HUDEP-2 (cell line): ENCODE results near the gene SIGLEC8.

Experiments
- DNase-seq, 76 experiments: peaks; one replicate each; lab custom pipeline; 2025; ENCODE audit not compliant: unreplicated experiment in 76 of 76; lab: John Stamatoyannopoulos, UW

The SIGLEC8 gene

GRCh38 chr19:51410950-51411748 is 47.1 kb downstream of the SIGLEC8 start:
- DNase-seq = no peak

- DNase-seq = peak in 44 of 76 experiments; percentile 4 to 68 (median 34)
Observed at GRCh38 chr19:51407511-51408131, 50.6 kb downstream of the SIGLEC8 start.

GRCh38 chr19:51402117-51402516 is 56.1 kb downstream of the SIGLEC8 start:
- no peak for DNase-seq
